ENCODE data around the gene NELFB. TPM values are rescaled to one million over a fixed set of nuclear protein-coding genes. Genes with fewer than 3 reads are reported as not detected.
"Not testable (repeated sequence)": the region's sequence is repeated elsewhere in the genome, so short reads cannot be mapped to it uniquely, and the experiment has no call there.

Gene NELFB
- total and polyA plus RNA-seq, 2 donors = 20.4 to 38.8 TPM

DNA sequence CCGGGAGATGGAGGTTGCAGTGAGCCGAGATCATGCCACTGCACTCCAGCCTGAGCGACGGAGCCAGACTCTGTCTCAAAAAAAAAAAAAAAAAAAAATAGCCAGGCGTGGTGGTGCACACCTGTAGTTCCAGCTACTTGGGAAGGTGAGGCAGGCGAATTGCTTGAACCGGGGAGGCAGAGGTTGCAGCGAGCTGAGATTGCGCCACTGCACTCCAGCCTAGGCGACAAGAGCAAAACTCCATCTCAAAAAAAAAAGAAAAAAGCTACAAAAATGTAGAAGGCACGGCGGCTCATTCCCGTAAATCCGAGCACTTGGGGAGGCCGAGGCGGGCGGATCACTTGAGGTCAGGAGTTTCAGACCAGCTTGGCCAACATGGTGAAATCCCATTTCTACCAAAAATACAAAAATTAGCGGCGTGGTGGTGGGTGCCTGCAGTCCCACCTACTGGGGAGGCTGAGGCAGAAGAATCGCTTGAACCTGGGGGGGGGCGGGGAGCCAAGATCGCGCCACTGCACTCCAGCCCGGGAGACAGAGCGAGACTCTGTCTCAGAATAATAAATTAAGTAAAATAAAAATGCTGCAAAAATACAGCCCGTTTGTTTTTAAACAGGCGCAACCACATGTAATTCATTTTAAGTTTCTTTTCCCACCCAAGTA, 15.5 kb upstream of the NELFB start:
- H3K4me3 ChIP-seq (ENCODE audit: low read length in 2 of 2) = peak overlapping the region; percentile 59 to 69
- not testable (repeated sequence) for DNase-seq (ENCODE audit: low read depth in 6 of 9, low spot score in 9 of 9); H3K9me3 ChIP-seq (ENCODE audit: control insufficient read depth in 2 of 2, insufficient read depth in 1 of 2, low read length in 1 of 2)
- peaks cover 28 to 51% of the 10 kb centered on the region in 2 donors for H3K4me1 ChIP-seq (ENCODE audit: control insufficient read depth in 2 of 2, insufficient read depth in 2 of 2, low read length in 2 of 2)
- peaks cover 0 to 11% of the 10 kb centered on the region in 2 donors for H3K27me3 ChIP-seq (ENCODE audit: control insufficient read depth in 2 of 2, insufficient read depth in 1 of 2, low read length in 1 of 2)
- 63% methylated on average over 27 of the region's 27 CpGs for WGBS
- peak overlapping the region; percentile 96 to 98 for H3K27ac ChIP-seq (ENCODE audit: low read depth in 1 of 2, low read length in 1 of 2)
- peaks cover 11 to 19% of the 10 kb centered on the region in 2 donors for H3K36me3 ChIP-seq (ENCODE audit: control insufficient read depth in 2 of 2, insufficient read depth in 2 of 2, low read length in 1 of 2)

DNA sequence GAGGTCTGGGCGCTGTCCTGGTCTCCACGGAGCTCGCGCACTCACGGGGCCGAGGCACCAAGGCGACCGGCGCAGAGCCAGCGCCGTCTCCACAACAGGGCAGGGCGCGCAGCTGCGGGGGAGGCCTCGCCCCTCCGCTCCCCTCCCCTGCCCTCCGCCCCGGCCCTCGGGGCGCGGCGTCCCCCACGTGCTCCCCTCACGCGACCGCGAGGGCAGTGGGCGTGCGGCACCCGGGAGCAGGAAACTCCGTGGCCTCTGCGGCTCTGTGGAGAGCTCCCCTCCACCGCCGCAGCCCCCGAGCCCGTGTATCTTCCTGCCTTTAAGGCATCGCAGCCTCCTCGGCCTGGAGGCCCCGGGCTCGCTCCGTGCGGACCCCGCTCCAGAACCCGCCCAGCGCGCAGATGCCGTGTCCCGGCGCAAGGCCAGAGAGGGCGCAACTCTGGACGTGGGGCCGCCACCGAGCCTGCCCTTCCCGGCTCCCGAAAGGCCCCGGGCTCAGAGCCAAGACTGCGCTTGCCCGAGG, 14.7 kb upstream of the NELFB start:
- Histone ChIP-seq H3K9me3 (ENCODE audit: control insufficient read depth in 2 of 2, insufficient read depth in 1 of 2, low read length in 1 of 2) (no peaks in the 10 kb centered on the region), H3K4me3 (ENCODE audit: low read length in 2 of 2) (peak overlapping the region; percentile 59 to 69), H3K27ac (ENCODE audit: low read depth in 1 of 2, low read length in 1 of 2) (peak overlapping the region; percentile 96 to 98), H3K27me3 (ENCODE audit: control insufficient read depth in 2 of 2, insufficient read depth in 1 of 2, low read length in 1 of 2) (peaks cover 0 to 4% of the 10 kb centered on the region in 2 donors), H3K36me3 (ENCODE audit: control insufficient read depth in 2 of 2, insufficient read depth in 2 of 2, low read length in 1 of 2) (peaks cover 11 to 19% of the 10 kb centered on the region in 2 donors), H3K4me1 (ENCODE audit: control insufficient read depth in 2 of 2, insufficient read depth in 2 of 2, low read length in 2 of 2) (peaks cover 28 to 51% of the 10 kb centered on the region in 2 donors)
- DNase-seq (ENCODE audit: low read depth in 6 of 9, low spot score in 9 of 9) = peak in 6 of 9 donors; percentile 33 to 74 (median 58)
- WGBS = under 1% methylated on average over 58 of the region's 58 CpGs

DNA sequence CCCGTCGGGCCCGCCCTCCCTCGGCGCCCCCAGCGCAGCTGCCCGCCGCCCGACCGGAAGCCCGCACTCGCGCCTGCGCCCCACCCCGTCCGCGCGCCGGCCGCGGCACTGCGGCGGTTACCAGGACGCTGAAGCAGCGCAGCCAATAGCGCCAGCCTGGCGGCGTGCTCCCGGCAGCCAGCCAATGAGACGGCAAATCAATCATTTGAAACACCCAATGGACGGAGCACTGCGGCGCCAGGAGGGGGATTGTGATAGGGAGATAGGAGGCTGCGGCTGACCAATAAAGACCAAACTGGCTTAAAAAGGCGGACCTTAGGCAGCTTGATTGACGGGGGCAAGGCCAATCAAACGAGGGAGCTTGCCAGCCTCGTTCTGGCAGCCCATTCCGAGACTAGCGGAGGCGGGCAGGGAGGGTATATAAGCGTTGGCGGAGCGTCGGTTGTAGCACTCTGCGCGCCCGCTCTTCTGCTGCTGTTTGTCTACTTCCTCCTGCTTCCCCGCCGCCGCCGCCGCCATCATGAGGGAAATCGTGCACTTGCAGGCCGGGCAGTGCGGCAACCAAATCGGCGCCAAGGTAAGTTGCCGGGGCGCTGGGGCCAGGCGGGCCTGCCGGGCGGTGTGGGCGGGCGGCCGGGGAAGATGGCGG, 14.2 kb upstream of the NELFB start, which contains the start of gene TUBB4B:
Gene TUBB4B (plus strand): TSS at position 447 of the 649 bp plus-strand sequence. CDS start 74 bp downstream, at position 521.
- H3K4me3 ChIP-seq (ENCODE audit: low read length in 2 of 2) = peak within 1 kb of the TSS; percentile 73 to 78
- peaks cover 11 to 19% of the 10 kb centered on the region in 2 donors for H3K36me3 ChIP-seq (ENCODE audit: control insufficient read depth in 2 of 2, insufficient read depth in 2 of 2, low read length in 1 of 2)
- peak within 1 kb of the TSS; percentile 96 to 98 for H3K27ac ChIP-seq (ENCODE audit: low read depth in 1 of 2, low read length in 1 of 2)
- H3K4me1 ChIP-seq (ENCODE audit: control insufficient read depth in 2 of 2, insufficient read depth in 2 of 2, low read length in 2 of 2) = peaks cover 27 to 49% of the 10 kb centered on the region in 2 donors
- no peaks in the 10 kb centered on the region for H3K9me3 ChIP-seq (ENCODE audit: control insufficient read depth in 2 of 2, insufficient read depth in 1 of 2, low read length in 1 of 2)
- DNase-seq (ENCODE audit: low read depth in 6 of 9, low spot score in 9 of 9) = peak; percentile 99 to 100 (median 99)
- H3K27me3 ChIP-seq (ENCODE audit: control insufficient read depth in 2 of 2, insufficient read depth in 1 of 2, low read length in 1 of 2) = no peaks in the 10 kb centered on the region
- WGBS = under 1% methylated on average over 67 of the region's 67 CpGs

DNA sequence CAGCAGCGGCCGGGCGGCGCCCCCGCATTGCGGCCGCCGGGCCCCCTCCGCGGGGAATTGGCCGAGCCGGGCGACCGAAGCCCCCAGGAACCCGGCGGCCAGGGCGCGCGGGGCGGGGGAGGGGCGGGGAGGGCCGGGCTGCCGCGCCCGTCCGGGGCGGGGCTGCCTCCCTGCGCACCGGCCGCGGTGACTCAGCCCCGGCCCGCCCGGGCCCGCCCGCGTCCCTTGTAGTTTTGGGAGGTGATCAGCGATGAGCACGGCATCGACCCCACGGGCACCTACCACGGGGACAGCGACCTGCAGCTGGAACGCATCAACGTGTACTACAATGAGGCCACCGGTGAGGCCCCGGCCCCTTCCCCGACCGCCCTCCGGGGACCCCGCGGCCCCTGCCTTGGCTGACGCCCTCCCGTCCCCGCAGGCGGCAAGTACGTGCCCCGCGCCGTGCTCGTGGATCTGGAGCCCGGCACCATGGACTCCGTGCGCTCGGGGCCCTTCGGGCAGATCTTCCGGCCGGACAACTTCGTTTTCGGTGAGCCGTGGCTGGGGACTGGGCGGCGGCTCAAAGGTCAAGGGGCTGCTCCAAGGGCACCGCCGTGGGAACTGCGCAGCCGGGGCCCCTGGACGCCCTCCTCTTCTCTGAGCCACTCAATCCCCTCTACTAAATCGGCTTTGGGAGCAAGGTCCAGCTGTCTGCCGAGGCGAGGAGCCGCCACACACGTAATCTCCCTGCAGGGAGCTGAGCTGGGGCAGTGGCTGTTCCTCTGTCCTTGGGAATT, 13.4 kb upstream of the NELFB start:
- peaks cover 20 to 42% of the 10 kb centered on the region in 2 donors for H3K4me1 ChIP-seq (ENCODE audit: control insufficient read depth in 2 of 2, insufficient read depth in 2 of 2, low read length in 2 of 2)
- peaks cover 11 to 19% of the 10 kb centered on the region in 2 donors for H3K36me3 ChIP-seq (ENCODE audit: control insufficient read depth in 2 of 2, insufficient read depth in 2 of 2, low read length in 1 of 2)
- H3K4me3 ChIP-seq (ENCODE audit: low read length in 2 of 2) = peak overlapping the region; percentile 73 to 78
- H3K27ac ChIP-seq (ENCODE audit: low read depth in 1 of 2, low read length in 1 of 2) = peak overlapping the region in 1 of 2 donors; percentile 97
- WGBS = 6% methylated on average over 81 of the region's 83 CpGs
- no peaks in the 10 kb centered on the region for H3K9me3 ChIP-seq (ENCODE audit: control insufficient read depth in 2 of 2, insufficient read depth in 1 of 2, low read length in 1 of 2)
- H3K27me3 ChIP-seq (ENCODE audit: control insufficient read depth in 2 of 2, insufficient read depth in 1 of 2, low read length in 1 of 2) = no peaks in the 10 kb centered on the region
- peak in 1 of 9 donors; percentile 32 for DNase-seq (ENCODE audit: low read depth in 6 of 9, low spot score in 9 of 9)

- Histone ChIP-seq H3K4me3 (ENCODE audit: low read length in 2 of 2) (peak overlapping the region; percentile 73 to 78), H3K9me3 (ENCODE audit: control insufficient read depth in 2 of 2, insufficient read depth in 1 of 2, low read length in 1 of 2) (no peaks in the 10 kb centered on the region), H3K27me3 (ENCODE audit: control insufficient read depth in 2 of 2, insufficient read depth in 1 of 2, low read length in 1 of 2) (no peaks in the 10 kb centered on the region), H3K4me1 (ENCODE audit: control insufficient read depth in 2 of 2, insufficient read depth in 2 of 2, low read length in 2 of 2) (peaks cover 17 to 37% of the 10 kb centered on the region in 2 donors), H3K27ac (ENCODE audit: low read depth in 1 of 2, low read length in 1 of 2) (no peak overlapping the region), H3K36me3 (ENCODE audit: control insufficient read depth in 2 of 2, insufficient read depth in 2 of 2, low read length in 1 of 2) (peaks cover 11 to 19% of the 10 kb centered on the region in 2 donors)
- 93% methylated on average over 36 of the region's 36 CpGs for WGBS
- DNase-seq (ENCODE audit: low read depth in 6 of 9, low spot score in 9 of 9) = no peak
These were observed 12.6 kb upstream of the NELFB start for GRCh38 chr9:137242269-137243203.

DNA sequence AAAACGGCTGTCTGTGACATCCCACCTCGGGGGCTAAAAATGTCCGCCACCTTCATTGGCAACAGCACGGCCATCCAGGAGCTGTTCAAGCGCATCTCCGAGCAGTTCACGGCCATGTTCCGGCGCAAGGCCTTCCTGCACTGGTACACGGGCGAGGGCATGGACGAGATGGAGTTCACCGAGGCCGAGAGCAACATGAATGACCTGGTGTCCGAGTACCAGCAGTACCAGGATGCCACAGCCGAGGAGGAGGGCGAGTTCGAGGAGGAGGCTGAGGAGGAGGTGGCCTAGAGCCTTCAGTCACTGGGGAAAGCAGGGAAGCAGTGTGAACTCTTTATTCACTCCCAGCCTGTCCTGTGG, 11.9 kb upstream of the NELFB start:
- peaks cover 17 to 37% of the 10 kb centered on the region in 2 donors for H3K4me1 ChIP-seq (ENCODE audit: control insufficient read depth in 2 of 2, insufficient read depth in 2 of 2, low read length in 2 of 2)
- H3K27ac ChIP-seq (ENCODE audit: low read depth in 1 of 2, low read length in 1 of 2); DNase-seq (ENCODE audit: low read depth in 6 of 9, low spot score in 9 of 9); H3K27me3 ChIP-seq (ENCODE audit: control insufficient read depth in 2 of 2, insufficient read depth in 1 of 2, low read length in 1 of 2); H3K9me3 ChIP-seq (ENCODE audit: control insufficient read depth in 2 of 2, insufficient read depth in 1 of 2, low read length in 1 of 2): not testable (repeated sequence)
- WGBS = 97% methylated on average over 18 of the region's 18 CpGs
- peak overlapping the region in 1 of 2 donors; percentile 78 for H3K4me3 ChIP-seq (ENCODE audit: low read length in 2 of 2)
- H3K36me3 ChIP-seq (ENCODE audit: control insufficient read depth in 2 of 2, insufficient read depth in 2 of 2, low read length in 1 of 2) = peaks cover 11 to 19% of the 10 kb centered on the region in 2 donors

GRCh38 chr9:137243626-137244485, 11.3 kb upstream of the NELFB start:
- Histone ChIP-seq H3K36me3 (ENCODE audit: control insufficient read depth in 2 of 2, insufficient read depth in 2 of 2, low read length in 1 of 2) (peaks cover 11 to 19% of the 10 kb centered on the region in 2 donors), H3K9me3 (ENCODE audit: control insufficient read depth in 2 of 2, insufficient read depth in 1 of 2, low read length in 1 of 2) (no peaks in the 10 kb centered on the region), H3K4me1 (ENCODE audit: control insufficient read depth in 2 of 2, insufficient read depth in 2 of 2, low read length in 2 of 2) (peaks cover 17 to 37% of the 10 kb centered on the region in 2 donors), H3K27me3 (ENCODE audit: control insufficient read depth in 2 of 2, insufficient read depth in 1 of 2, low read length in 1 of 2) (no peaks in the 10 kb centered on the region), H3K4me3 (ENCODE audit: low read length in 2 of 2) (peak overlapping the region in 1 of 2 donors; percentile 1), H3K27ac (ENCODE audit: low read depth in 1 of 2, low read length in 1 of 2) (no peak overlapping the region)
- 92% methylated on average over 15 of the region's 15 CpGs for WGBS
- no peak for DNase-seq (ENCODE audit: low read depth in 6 of 9, low spot score in 9 of 9)

Measured in thymus (tissue), 11 donors.